H1 (cell line): ENCODE results near the gene PRR29. TPM values are rescaled to one million over a fixed set of nuclear protein-coding genes. Genes with fewer than 3 reads are reported as not detected.

ENCODE experiments used
- CTCF ChIA-PET: fragments of 300-600 bp; sonication (Branson Sonifier 250); formaldehyde crosslinking; loops from one replicate; lab custom pipeline; 2021; ENCODE audit not compliant: partially characterized antibody; lab: Charles Lee
- POLR2A ChIA-PET: fragments of 300-600 bp; sonication (Branson Sonifier 250); formaldehyde crosslinking; loops from one replicate; lab custom pipeline; 2021; ENCODE audit warnings: inconsistent platforms; ENCODE audit not compliant: partially characterized antibody; lab: Charles Lee
- DNase-seq, 2 experiments: peaks; one replicate each; pipeline versions ENCODE4 v3.0.0 to v3.0.0-alpha.2; 2010 to 2022; ENCODE audit warnings: low spot score in 2 of 2, low read depth in 1 of 2, mixed read lengths in 1 of 2
- FAIRE-seq: peaks from 2 replicates; lab custom pipeline; 2011; peaks lifted over from hg19 to GRCh38; lab: Jason Lieb, UNC
- H2AFZ ChIP-seq: 2 replicates; pipeline ENCODE4 v1.8.1; 2012; ENCODE audit warnings: low read length, inconsistent platforms
- H2AK5ac ChIP-seq: 2 replicates; pipeline ENCODE4 v1.6.1; 2013; ENCODE audit warnings: low read depth, low read length
- H2BK120ac ChIP-seq: replicated peaks from 2 replicates; pipeline ENCODE3; 2013; ENCODE audit warnings: low read depth, low read length, inconsistent platforms
- H2BK12ac ChIP-seq: 2 replicates; pipeline ENCODE4 v1.6.1; 2013; ENCODE audit warnings: low read depth, low read length
- H2BK15ac ChIP-seq: 2 replicates; pipeline ENCODE4 v1.6.1; 2013; ENCODE audit warnings: low read length
- H2BK20ac ChIP-seq: 2 replicates; pipeline ENCODE4 v1.6.1; 2013; ENCODE audit warnings: low read length
- H2BK5ac ChIP-seq: 2 replicates; pipeline ENCODE4 v1.6.1; 2013; ENCODE audit warnings: low read depth, low read length
- H3K14ac ChIP-seq: 2 replicates; pipeline ENCODE4 v1.6.1; 2013; ENCODE audit warnings: inconsistent platforms; ENCODE audit not compliant: insufficient read length
- H3K18ac ChIP-seq: 2 replicates; pipeline ENCODE4 v1.6.1; 2013; ENCODE audit warnings: low read length; ENCODE audit errors: extremely low read depth
- H3K23ac ChIP-seq: 2 replicates; pipeline ENCODE4 v1.6.1; 2013; ENCODE audit warnings: inconsistent platforms; ENCODE audit not compliant: insufficient read length
- H3K23me2 ChIP-seq: 2 replicates; pipeline ENCODE4 v1.6.1; 2013; ENCODE audit warnings: low read depth, low read length
- H3K27ac ChIP-seq: 2 replicates; pipeline ENCODE4 v1.6.1; 2011; ENCODE audit warnings: low read depth, low read length, inconsistent platforms
- H3K27me3 ChIP-seq, 4 experiments: replicated peaks in 1 of 4; 1 replicate in 1 of 4; 2 replicates in 3 of 4; pipeline versions ENCODE4 v1.6.1 to v1.8.1; 2011 to 2013; ENCODE audit warnings: low read length in 3 of 4, mild to moderate bottlenecking in 3 of 4, inconsistent platforms in 2 of 4, mixed read lengths in 2 of 4, moderate library complexity in 1 of 4; ENCODE audit not compliant: control insufficient read depth in 3 of 4, insufficient read depth in 3 of 4; ENCODE audit errors: extremely low read depth in 1 of 4
- H3K36me3 ChIP-seq, 4 experiments: 2 replicates each; pipeline versions ENCODE4 v1.6.1 to v1.8.1; 2011 to 2013; ENCODE audit warnings: mild to moderate bottlenecking in 4 of 4, low read length in 3 of 4, moderate library complexity in 2 of 4, control low read depth in 1 of 4, inconsistent platforms in 1 of 4; ENCODE audit not compliant: insufficient read depth in 4 of 4, control insufficient read depth in 2 of 4
- H3K4ac ChIP-seq: replicated peaks from 2 replicates; pipeline ENCODE3; 2013; ENCODE audit warnings: low read length, low read depth, mixed read lengths, inconsistent platforms; ENCODE audit not compliant: insufficient read length
- H3K4me1 ChIP-seq, 4 experiments: replicated peaks in 1 of 4; 1 replicate in 1 of 4; 2 replicates in 3 of 4; pipeline versions ENCODE4 v1.6.1 to v1.8.1; 2011 to 2013; ENCODE audit warnings: low read length in 3 of 4, inconsistent platforms in 2 of 4, mixed read lengths in 1 of 4; ENCODE audit not compliant: insufficient read depth in 4 of 4, control insufficient read depth in 3 of 4
- H3K4me2 ChIP-seq, 2 experiments: 2 replicates each; pipeline versions ENCODE4 v1.6.1 to v1.8.1; 2011 to 2013; ENCODE audit warnings: low read depth in 2 of 2, low read length in 2 of 2, control low read depth in 1 of 2, inconsistent platforms in 1 of 2, mild to moderate bottlenecking in 1 of 2; ENCODE audit not compliant: insufficient read depth in 1 of 2
- H3K4me3 ChIP-seq, 4 experiments: fragments of 200-600, 300-600 bp in 1 of 4; sonication (generic), shearing (Covaris generic), sonication (Bioruptor Twin) in 1 of 4; 2 replicates each; pipeline versions ENCODE4 v1.5.1 to v1.8.1; 2011 to 2016; ENCODE audit warnings: low read length in 4 of 4, low read depth in 3 of 4, control low read depth in 2 of 4, inconsistent platforms in 2 of 4, mild to moderate bottlenecking in 2 of 4, mixed read lengths in 1 of 4, moderate library complexity in 1 of 4; ENCODE audit not compliant: insufficient read depth in 2 of 4; ENCODE audit errors: extremely low read depth in 1 of 4
- H3K56ac ChIP-seq: replicated peaks from 2 replicates; pipeline ENCODE3; 2013; ENCODE audit warnings: low read depth, mild to moderate bottlenecking, mixed read lengths, low read length, inconsistent platforms; ENCODE audit not compliant: insufficient read length
- H3K79me1 ChIP-seq: 2 replicates; pipeline ENCODE4 v1.6.1; 2013; ENCODE audit warnings: low read depth, low read length, control low read depth
- H3K79me2 ChIP-seq, 2 experiments: 2 replicates each; pipeline versions ENCODE4 v1.6.1 to v1.8.1; 2012 to 2013; ENCODE audit warnings: low read length in 2 of 2, mild to moderate bottlenecking in 2 of 2, inconsistent platforms in 1 of 2; ENCODE audit not compliant: insufficient read depth in 2 of 2, control insufficient read depth in 1 of 2
- H3K9ac ChIP-seq, 4 experiments: replicated peaks in 1 of 4; 1 replicate in 1 of 4; 2 replicates in 3 of 4; pipeline versions ENCODE4 v1.6.1 to v1.8.1; 2011 to 2013; ENCODE audit warnings: low read depth in 3 of 4, low read length in 3 of 4, control low read depth in 2 of 4, mild to moderate bottlenecking in 2 of 4, moderate library complexity in 2 of 4, inconsistent platforms in 1 of 4; ENCODE audit errors: extremely low read depth in 1 of 4
- H3K9me3 ChIP-seq, 2 experiments: 2 replicates each; pipeline versions ENCODE4 v1.6.1 to v1.8.1; 2012 to 2013; ENCODE audit warnings: mild to moderate bottlenecking in 2 of 2, moderate library complexity in 2 of 2, control low read depth in 1 of 2, inconsistent platforms in 1 of 2, low read depth in 1 of 2, low read length in 1 of 2, mixed read lengths in 1 of 2; ENCODE audit not compliant: insufficient read depth in 2 of 2
- H4K20me1 ChIP-seq, 2 experiments: replicated peaks in 1 of 2; 2 replicates each; pipeline versions ENCODE3 to v1.8.1; 2011 to 2013; ENCODE audit warnings: inconsistent platforms in 2 of 2, low read length in 2 of 2, mild to moderate bottlenecking in 1 of 2; ENCODE audit not compliant: insufficient read depth in 2 of 2, control insufficient read depth in 1 of 2
- H4K5ac ChIP-seq: 2 replicates; pipeline ENCODE4 v1.6.1; 2013; ENCODE audit warnings: low read length, low read depth, mixed read lengths, inconsistent platforms; ENCODE audit not compliant: insufficient read length
- H4K8ac ChIP-seq: 2 replicates; pipeline ENCODE4 v1.8.0; 2013; ENCODE audit warnings: mild to moderate bottlenecking, moderate library complexity, low read length, inconsistent platforms; ENCODE audit not compliant: insufficient read depth; ENCODE audit errors: extremely low read depth
- H4K91ac ChIP-seq: replicated peaks from 2 replicates; pipeline ENCODE3; 2013; ENCODE audit warnings: low read length, mixed read lengths, inconsistent platforms; ENCODE audit not compliant: insufficient read length
- CHD2 ChIP-seq: IDR thresholded peaks from 2 replicates; pipeline ENCODE4 v1.6.1; 2012; ENCODE audit warnings: low read length, improper control_type of control experiment
- EP300 ChIP-seq, 2 experiments: IDR thresholded peaks; 1 replicate in 1 of 2; 2 replicates in 1 of 2; pipeline ENCODE4 v1.6.1; 2011 to 2012; ENCODE audit warnings: low read depth in 2 of 2, low read length in 2 of 2, mild to moderate bottlenecking in 2 of 2, borderline replicate concordance in 1 of 2, inconsistent platforms in 1 of 2, moderate library complexity in 1 of 2
- RNF2 ChIP-seq: fragments of 200-900, 300-1000 bp; sonication (generic); IDR thresholded peaks from 2 replicates; pipeline ENCODE4 v1.7.1; 2016; ENCODE audit warnings: borderline replicate concordance, low read depth, mild to moderate bottlenecking, antibody characterized with exemption, low read length; ENCODE audit not compliant: poor library complexity, severe bottlenecking; ENCODE audit errors: missing control alignments
- ZNF274 ChIP-seq: IDR thresholded peaks from 2 replicates; pipeline ENCODE4 v1.7.0; 2012; ENCODE audit warnings: low read length, borderline replicate concordance; ENCODE audit errors: extremely low read depth
- WGBS, 2 experiments: shearing (Covaris generic) in 1 of 2; methylation state at CpG; one replicate each; pipeline versions ENCODE4 v1.1.6 to v1.1.7; 2013 to 2015; ENCODE audit warnings: low lambda C conversion rate in 2 of 2, mixed read lengths in 2 of 2, inconsistent platforms in 1 of 2, low coverage in 1 of 2, missing lambda C conversion rate in 1 of 2; ENCODE audit not compliant: insufficient replicate concordance in 2 of 2, insufficient coverage in 1 of 2, insufficient read length in 1 of 2; ENCODE audit errors: extremely low coverage in 1 of 2, missing lambda C conversion rate in 1 of 2; 5-methylcytosine and 5-hydroxymethylcytosine counted together
- polyA plus RNA-seq, 7 experiments: library from polyadenylated mRNA; depleted of rRNA in 3 of 7; stranded (reverse) in 5 of 7; unstranded in 2 of 7; fragments of >200 nt in 5 of 7; fragments of 200-250 nt in 2 of 7; gene quantifications; 1 replicate in 5 of 7; 2 replicates in 1 of 7; 4 replicates in 1 of 7; pipeline versions ENCODE4 v1.2.1 to v1.2.3, GENCODE V29; 2011 to 2013; ENCODE audit warnings: missing spikeins in 2 of 7, mixed read lengths in 2 of 7
- total RNA-seq: library from RNA; stranded (reverse); fragmentation: NEBNext Ultra II Directional; extraction: Animal tissue kit (Norgen Biotek cat#: 25700); gene quantifications from 2 replicates; pipeline ENCODE4 v1.2.1, GENCODE V29; 2021
- TF ChIP-seq, protein P1 (sequence below): IDR thresholded peaks from 2 replicates; pipeline ENCODE4 v1.6.1; 2012; ENCODE audit warnings: inconsistent platforms
- TF ChIP-seq, protein P2 (sequence below): IDR thresholded peaks from 2 replicates; pipeline ENCODE4 v1.6.1; 2012; ENCODE audit warnings: inconsistent platforms

The PRR29 gene
- total and polyA plus RNA-seq, 2 of the 8 experiments (the other 6 are each of a cell fraction or from before 2014, with no cell fraction given): 0.67 to 0.83 TPM

DNA sequence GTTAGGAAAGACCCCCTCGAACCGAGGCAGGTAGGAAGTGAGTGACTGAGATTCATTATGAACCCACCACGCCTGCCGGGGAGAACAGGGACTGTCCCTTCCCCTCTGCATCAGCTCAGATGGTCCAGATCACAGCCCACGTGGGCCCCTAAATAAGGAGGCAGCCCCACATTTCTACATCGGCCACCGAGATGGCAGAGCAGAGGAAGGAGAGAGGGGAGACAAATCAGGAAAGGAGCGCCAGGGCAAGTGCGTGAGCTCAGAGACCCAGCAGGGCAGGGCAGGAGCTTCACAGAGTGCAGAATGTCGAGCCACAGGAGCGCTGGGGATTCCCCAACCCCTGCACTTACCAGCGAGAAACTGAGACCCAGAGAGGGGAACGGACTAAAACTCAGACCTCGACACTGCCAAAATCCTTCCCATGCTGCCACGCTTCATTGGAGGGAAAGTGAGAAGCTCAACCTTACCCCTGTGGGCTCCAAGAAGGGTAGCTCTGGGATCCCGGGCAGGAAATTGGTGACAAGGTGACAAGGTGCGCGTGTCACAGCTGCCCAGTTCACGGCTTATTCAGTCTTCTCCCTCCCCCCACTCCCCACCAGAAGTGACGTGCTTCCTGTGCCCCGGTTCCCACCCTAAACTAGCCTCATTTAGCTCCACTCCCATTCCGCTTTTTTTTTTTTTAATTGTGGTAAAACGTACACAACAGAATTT is 22.1 kb downstream of the PRR29 start, which contains the start of gene ICAM2:
ICAM2 (minus strand) TSS at position 578 of the 711 bp plus-strand sequence. CDS start 13,942 bp downstream, outside the sequence.
- H3K79me1 ChIP-seq: no peaks in the 10 kb centered on the region
- no peaks in the 10 kb centered on the region for H3K79me2 ChIP-seq
- peak within 1 kb of the TSS; percentile 68; the same call in 1 of the 2 replicates for H2BK12ac ChIP-seq
- TF ChIP-seq RNF2 (no peak), CHD2 (no peak), EP300 (IDR thresholded peaks at IDR 0.05; ENCODE audit: borderline replicate concordance in 1 of 2, low read depth in 2 of 2, low read length in 2 of 2) (no peak), ZNF274 (no peak)
- TF ChIP-seq, protein P1, sequence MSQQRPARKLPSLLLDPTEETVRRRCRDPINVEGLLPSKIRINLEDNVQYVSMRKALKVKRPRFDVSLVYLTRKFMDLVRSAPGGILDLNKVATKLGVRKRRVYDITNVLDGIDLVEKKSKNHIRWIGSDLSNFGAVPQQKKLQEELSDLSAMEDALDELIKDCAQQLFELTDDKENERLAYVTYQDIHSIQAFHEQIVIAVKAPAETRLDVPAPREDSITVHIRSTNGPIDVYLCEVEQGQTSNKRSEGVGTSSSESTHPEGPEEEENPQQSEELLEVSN: peak; percentile 50; the same call in 1 of the 2 replicates
- TF ChIP-seq, protein P2, sequence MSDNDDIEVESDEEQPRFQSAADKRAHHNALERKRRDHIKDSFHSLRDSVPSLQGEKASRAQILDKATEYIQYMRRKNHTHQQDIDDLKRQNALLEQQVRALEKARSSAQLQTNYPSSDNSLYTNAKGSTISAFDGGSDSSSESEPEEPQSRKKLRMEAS: no peak
- H2BK5ac ChIP-seq: no peak within 1 kb of the TSS
- H2AFZ ChIP-seq: peak within 1 kb of the TSS; percentile 98
- H3K14ac ChIP-seq: no peak within 1 kb of the TSS
- FAIRE-seq (no peak), DNase-seq (no peak)
- no peak within 1 kb of the TSS for H3K23ac ChIP-seq
- H3K18ac ChIP-seq: peak within 1 kb of the TSS; percentile 68; the same call in 1 of the 2 replicates
- H3K36me3 ChIP-seq: no peaks in the 10 kb centered on the region
- no peak within 1 kb of the TSS for H3K9ac ChIP-seq
- no peaks in the 10 kb centered on the region for H4K20me1 ChIP-seq
- ChIA-PET POLR2A (interaction anchor here (0.6 to 1.8 kb wide), 3 partner anchors 126 to 271 kb away, joined by 3 to 8 read pairs (median 4); no protein-coding TSS in a partner anchor), CTCF (interaction anchor here (0.6 to 3.2 kb wide), 20 partner anchors 10 to 262 kb away, joined by 3 to 19 read pairs (median 4); partner anchors contain the start of genes CSHL1 and GH1)
- peak within 1 kb of the TSS; percentile 30 to 55; a peak in 3 of 4 replicates for H3K4me2 ChIP-seq
- H3K56ac ChIP-seq: no peak within 1 kb of the TSS
- H4K8ac ChIP-seq: peak within 1 kb of the TSS; percentile 22; the same call in 1 of the 2 replicates
- no peak within 1 kb of the TSS for H3K4ac ChIP-seq
- H3K4me3 ChIP-seq: peak within 1 kb of the TSS in 3 of 4 experiments; percentile 3 to 17 (median 3); a peak in 2 of 8 replicates
- H4K5ac ChIP-seq: no peak within 1 kb of the TSS
- WGBS, 2 experiments: 56% methylated on average over 23 of the region's 23 CpGs; no CpG with 5 or more reads in 1 of the 2 experiments
- no peak within 1 kb of the TSS for H4K91ac ChIP-seq
- peak within 1 kb of the TSS; percentile 61; the same call in 1 of the 2 replicates for H2BK15ac ChIP-seq
- no peak within 1 kb of the TSS for H2AK5ac ChIP-seq
- H3K27me3 ChIP-seq: no peaks in the 10 kb centered on the region
- H2BK120ac ChIP-seq: no peak within 1 kb of the TSS
- H3K4me1 ChIP-seq: peaks cover 0 to 5% (median 3%) of the 10 kb centered on the region in 4 experiments; a peak in 5 of 7 replicates
- no peak within 1 kb of the TSS for H3K27ac ChIP-seq
- no peak within 1 kb of the TSS for H2BK20ac ChIP-seq
- no peaks in the 10 kb centered on the region for H3K23me2 ChIP-seq
- no peaks in the 10 kb centered on the region for H3K9me3 ChIP-seq
